AG04449 (cell line): ENCODE results near the gene SH3BGRL.

Experiments used
- CTCF ChIA-PET: fragments of 350-600 bp; formaldehyde crosslinking; extraction: SDS; loops from one replicate; lab custom pipeline; 2021; ENCODE audit warnings: antibody characterized with exemption; lab: Yijun Ruan, JAX
- POLR2A ChIA-PET: fragments of 400-600, 350-600 bp; formaldehyde crosslinking; extraction: SDS; loops from one replicate; lab custom pipeline; 2020; ENCODE audit warnings: antibody characterized with exemption, inconsistent platforms; lab: Yijun Ruan, JAX
- DNase-seq: peaks from one replicate; pipeline ENCODE4 v3.0.0-alpha.2; 2010; ENCODE audit warnings: low read depth, low spot score
- H3K4me3 ChIP-seq: 2 replicates; pipeline ENCODE4 v1.5.1; 2011; ENCODE audit warnings: low read depth, mild to moderate bottlenecking, control low read depth, low read length
- CTCF ChIP-seq: IDR thresholded peaks from one replicate; pipeline ENCODE4 v1.5.1; 2011; ENCODE audit warnings: mild to moderate bottlenecking, moderate library complexity, low read length, control low read depth, inconsistent platforms; ENCODE audit not compliant: insufficient read depth; ENCODE audit errors: missing control alignments

Gene SH3BGRL

GRCh38 chrX:81240701-81241331 is 38.9 kb downstream of the SH3BGRL start:
- TF ChIP-seq CTCF = no peak
- DNase-seq = no peak
- POLR2A ChIA-PET = no interaction called here
- CTCF ChIA-PET = no interaction called here
- H3K4me3 ChIP-seq = no peak overlapping the region

- TF ChIP-seq CTCF = no peak
- CTCF ChIA-PET = no interaction called here
- no peak for DNase-seq
- POLR2A ChIA-PET = no interaction called here
- H3K4me3 ChIP-seq = no peak overlapping the region
Observed at GRCh38 chrX:81241753-81242152, 39.9 kb downstream of the SH3BGRL start.

- no peak overlapping the region for H3K4me3 ChIP-seq
- no peak for TF ChIP-seq CTCF
- DNase-seq = no peak
- POLR2A ChIA-PET = no interaction called here
- CTCF ChIA-PET = no interaction called here
Observed at GRCh38 chrX:81255876-81256275, 54.0 kb downstream of the SH3BGRL start.

- ChIA-PET POLR2A (no interaction called here), CTCF (no interaction called here)
- no peak overlapping the region for H3K4me3 ChIP-seq
- TF ChIP-seq CTCF = no peak
- no peak for DNase-seq
Observed at GRCh38 chrX:81257817-81258216, 55.9 kb downstream of the SH3BGRL start.

- ChIA-PET POLR2A (no interaction called here), CTCF (no interaction called here)
- no peak for TF ChIP-seq CTCF
- H3K4me3 ChIP-seq = no peak overlapping the region
- DNase-seq = no peak
Observed at GRCh38 chrX:81259020-81259713, 57.3 kb downstream of the SH3BGRL start.

GRCh38 chrX:81259714-81260395 is 58.0 kb downstream of the SH3BGRL start:
- ChIA-PET POLR2A (no interaction called here), CTCF (no interaction called here)
- DNase-seq = no peak
- H3K4me3 ChIP-seq = no peak overlapping the region
- no peak for TF ChIP-seq CTCF
